SIG-M5 (cell line): Measurements from ENCODE around the gene FHOD3.

Experiments
- DNase-seq: peaks from one replicate; lab custom pipeline; 2025; lab: John Stamatoyannopoulos, UW

Gene FHOD3

DNA sequence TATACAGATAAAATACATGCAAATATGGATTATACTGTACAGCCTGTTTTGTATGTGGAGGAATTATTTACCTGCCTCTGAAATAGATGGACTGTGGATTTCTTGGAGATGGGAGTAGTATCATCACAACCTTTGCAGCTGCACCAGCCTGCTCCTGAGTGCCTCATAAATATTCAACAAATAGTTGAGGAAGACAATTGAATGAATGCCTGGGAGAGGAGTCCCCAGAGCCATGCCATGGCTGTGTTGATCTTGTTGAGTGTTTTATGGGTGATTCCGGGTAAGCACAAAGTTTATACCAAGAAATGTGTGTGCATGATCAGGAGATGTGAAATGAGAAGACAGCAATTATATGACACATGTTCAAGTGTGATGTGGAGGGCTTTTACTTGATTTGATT, 225.0 kb downstream of the FHOD3 start:
- DNase-seq = no peak

GRCh38 chr18:36525913-36526312, 228.4 kb downstream of the FHOD3 start:
- no peak for DNase-seq

DNA sequence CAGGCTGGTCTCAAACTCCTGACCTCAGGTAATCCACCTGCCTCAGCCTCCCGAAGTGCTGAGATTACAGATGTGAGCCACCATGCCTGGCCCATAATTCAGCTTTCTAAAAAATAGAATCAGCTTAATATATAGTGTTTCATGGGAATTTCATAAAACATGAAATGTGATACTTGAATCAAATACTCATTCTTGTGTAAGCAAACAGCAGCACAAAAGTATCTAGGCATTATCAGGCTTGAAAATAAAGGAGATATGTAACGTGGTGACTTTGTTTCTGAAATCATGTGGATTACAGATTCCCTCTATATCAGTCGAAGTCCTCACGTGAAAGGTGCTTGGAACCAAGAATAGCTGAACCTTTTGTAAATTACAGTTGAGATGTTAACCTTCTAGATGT, 229.1 kb downstream of the FHOD3 start:
- no peak for DNase-seq

GRCh38 chr18:36527051-36527450, 229.5 kb downstream of the FHOD3 start:
- no peak for DNase-seq

- DNase-seq = no peak
These were observed 230.4 kb downstream of the FHOD3 start for GRCh38 chr18:36527740-36528455.

DNA sequence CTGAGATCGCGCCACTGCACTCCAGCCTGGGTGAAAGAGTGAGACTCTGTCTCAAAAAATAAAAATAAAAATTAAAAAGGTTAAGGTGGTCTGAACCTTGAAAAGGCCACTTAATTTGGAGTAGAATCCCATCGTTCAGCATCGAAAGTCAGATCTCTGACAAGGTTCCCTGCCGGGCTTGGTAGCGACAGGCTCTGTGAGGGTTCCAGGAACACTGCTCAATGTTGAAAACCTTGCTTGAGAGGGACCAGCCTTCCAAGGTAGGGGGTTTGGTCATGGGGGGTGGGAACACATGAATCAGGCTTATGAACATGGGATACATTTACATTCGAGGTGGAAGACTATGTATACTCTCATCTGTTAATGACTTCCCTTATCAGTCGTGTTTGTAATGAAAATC, 232.2 kb downstream of the FHOD3 start:
- DNase-seq = no peak

- DNase-seq = no peak
These were observed 233.3 kb downstream of the FHOD3 start for GRCh38 chr18:36530676-36531405.

GRCh38 chr18:36531636-36532035, 234.1 kb downstream of the FHOD3 start:
- no peak for DNase-seq

DNA sequence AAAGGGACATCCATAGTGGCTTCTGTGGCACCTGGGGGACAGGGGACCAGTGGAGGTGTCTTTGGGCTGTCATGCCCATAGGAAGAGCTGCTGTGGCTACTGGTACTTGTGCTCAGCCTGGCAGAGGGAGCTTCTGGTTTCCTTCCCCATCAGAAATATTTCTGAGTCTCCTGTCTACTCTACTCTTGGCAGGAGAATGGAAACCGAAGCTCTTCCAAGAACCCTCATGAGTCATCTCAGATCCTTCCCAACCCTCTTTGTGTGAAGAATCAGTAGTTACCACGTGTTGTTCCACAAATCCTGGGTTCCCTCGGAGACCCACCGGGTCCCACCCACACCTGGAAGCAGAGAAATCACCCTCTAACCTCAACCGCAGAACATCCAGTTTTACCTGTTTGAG, 234.9 kb downstream of the FHOD3 start:
- no peak for DNase-seq

DNA sequence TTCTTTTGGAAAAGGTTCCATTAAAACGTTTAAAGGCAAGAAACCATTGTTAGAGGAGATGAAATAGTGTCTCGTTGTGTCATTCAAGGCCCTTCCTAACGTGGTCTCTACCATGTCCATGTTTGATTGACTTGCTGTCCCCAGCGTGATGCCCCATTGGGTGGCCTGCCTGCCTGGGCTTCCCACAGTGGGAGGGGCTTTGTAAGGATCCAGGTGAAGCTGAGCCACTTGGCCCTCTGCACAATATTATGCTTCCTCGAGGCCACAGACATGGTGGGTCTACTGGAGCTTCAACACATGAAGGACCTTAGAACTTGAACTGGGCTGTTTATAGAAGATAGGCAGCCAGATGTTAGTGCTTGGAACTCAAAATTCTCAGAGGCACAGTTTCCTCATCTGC, 235.3 kb downstream of the FHOD3 start:
- DNase-seq = no peak

DNA sequence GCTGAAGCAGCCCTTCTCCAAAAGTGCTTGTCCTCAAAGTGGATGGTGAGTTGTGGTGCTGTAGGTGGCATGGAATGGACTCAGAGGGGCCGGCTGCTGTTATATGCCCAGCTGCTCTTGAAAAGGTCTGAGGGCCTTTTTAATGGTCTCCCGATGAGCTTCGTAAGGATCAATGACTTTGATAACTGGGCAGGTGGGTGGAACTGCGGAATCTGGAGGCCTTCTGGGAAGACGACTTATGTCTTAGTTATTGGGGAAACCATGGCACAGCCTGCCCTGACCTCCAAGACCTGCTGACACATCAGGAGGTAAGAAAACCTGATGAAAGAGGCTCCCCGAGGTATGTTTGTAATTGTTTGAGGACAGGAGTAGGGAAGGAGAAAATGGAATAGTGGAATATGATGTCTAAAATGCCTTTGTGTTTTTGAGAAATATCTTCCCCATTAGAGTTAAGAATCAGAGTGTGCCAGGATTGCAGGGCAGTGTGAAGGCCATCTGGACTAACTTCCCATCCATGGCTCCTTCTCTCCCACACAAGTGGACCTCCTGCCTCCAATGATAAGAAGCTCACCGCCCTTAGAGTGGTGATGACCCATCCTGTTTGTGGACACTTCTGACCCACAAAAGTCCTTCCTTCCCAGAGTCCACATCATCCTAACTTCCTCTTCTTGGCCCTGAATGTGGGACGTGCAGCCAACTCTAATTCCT, 236.1 kb downstream of the FHOD3 start:
- DNase-seq = no peak

- no peak for DNase-seq
These were observed 236.7 kb downstream of the FHOD3 start for GRCh38 chr18:36534154-36534688.

- no peak for DNase-seq
These were observed 237.9 kb downstream of the FHOD3 start for GRCh38 chr18:36535202-36535935.

DNA sequence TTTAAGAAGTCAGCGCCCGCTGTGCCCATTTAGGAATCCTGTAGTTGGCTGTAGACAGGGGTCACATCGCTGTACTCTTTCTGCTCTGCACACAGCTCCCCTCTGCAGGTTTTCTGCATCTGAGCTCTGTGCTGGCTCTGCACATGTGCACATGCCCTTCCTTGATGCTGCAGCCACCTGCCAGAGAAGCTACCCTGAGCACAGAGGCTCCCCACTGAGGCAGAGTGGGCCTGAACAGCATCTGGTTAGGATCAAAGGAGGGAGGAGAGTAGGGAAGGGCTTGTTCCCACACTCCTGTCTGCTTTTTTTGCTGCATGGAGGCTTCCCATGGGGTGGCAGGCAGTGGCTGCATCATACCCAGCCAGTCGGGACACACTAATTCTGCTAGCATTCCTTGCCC, 238.9 kb downstream of the FHOD3 start:
- DNase-seq = no peak

DNA sequence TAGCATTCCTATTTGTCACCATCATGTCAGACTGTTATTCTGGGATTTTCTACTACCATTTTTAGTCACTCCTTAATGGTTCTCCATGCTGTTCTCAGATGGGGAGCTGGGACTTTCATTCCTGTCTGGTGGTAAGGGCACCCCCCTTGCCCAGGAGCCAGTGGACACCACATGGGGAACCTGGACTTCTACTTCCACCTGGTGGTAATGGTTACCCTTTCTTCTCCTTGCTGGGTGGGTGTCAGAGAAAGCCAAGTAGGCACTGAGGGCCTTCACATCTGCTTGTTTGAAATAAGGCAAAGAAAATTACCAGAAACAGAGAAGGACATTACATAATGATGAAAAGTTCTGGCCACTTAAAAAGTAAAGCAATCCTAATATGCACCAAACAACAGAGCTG, 239.8 kb downstream of the FHOD3 start:
- DNase-seq = no peak

GRCh38 chr18:36539674-36540231, 242.2 kb downstream of the FHOD3 start:
- no peak for DNase-seq

DNA sequence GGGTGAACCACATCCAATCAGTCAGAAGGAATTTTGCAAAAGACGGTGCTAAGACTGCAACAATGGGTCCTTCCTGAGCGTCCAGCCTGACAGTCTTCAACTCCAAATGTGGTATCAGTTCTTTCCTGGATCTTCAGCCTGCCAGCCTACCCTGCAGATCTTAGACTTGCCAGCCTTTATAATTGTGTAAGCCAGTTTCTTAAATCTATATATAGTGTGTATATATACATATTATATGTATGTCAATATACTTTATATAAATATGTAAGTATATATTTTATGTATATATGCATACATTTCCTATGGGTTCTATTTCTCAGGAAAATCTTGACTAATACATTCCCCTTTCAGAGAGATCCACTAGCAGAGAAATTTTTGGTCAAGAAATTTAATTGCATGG, 245.5 kb downstream of the FHOD3 start:
- no peak for DNase-seq

GRCh38 chr18:36543991-36544725, 246.6 kb downstream of the FHOD3 start:
- no peak for DNase-seq

DNA sequence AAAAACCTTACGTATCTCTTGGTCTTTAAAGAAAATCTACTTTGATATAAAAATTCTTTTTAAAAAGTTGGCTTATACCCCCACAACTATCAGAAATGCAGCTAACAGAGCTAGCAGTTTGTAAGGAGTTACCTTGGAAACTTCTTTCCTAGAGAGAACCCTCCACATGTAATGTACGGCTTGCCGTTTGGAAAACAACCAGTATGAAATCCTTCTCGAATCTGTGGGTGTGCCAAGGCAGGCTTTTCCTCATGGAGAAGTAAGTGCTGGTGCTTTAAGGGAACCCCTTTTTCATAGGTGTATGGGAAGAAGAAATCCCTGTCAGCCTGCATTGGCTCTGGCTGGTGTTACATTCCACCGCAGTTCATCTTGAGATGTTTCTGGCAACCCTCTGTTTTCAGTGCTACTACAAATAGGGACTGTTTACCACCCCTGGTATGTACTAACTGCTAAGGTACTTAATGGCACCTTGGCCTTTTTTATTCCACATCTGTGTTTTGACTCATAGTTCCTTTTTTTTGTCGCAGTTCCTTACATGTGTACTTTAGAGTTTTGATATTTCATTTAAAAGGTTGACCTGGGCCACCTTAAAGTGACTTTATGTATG, 248.4 kb downstream of the FHOD3 start:
- DNase-seq = no peak

DNA sequence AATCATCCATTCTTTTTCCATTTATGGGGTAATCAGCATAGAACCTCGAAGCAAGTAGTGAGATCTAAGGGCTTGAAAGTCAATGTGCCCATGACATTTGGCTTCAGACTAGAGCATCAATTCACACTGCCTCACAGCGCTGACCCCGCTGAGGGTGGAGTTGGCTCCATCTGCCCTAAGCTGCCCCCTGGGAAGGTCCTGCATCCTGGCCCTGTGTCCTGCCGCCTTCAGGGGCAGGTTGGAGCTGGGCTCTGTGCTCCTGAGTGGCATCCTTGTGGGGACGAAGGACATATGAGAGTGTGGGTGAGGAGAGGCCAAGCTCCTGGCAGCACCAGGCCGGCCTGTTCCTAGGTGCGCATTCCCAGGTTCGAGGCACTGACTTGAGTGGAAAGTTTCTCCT, 249.4 kb downstream of the FHOD3 start:
- DNase-seq = no peak

DNA sequence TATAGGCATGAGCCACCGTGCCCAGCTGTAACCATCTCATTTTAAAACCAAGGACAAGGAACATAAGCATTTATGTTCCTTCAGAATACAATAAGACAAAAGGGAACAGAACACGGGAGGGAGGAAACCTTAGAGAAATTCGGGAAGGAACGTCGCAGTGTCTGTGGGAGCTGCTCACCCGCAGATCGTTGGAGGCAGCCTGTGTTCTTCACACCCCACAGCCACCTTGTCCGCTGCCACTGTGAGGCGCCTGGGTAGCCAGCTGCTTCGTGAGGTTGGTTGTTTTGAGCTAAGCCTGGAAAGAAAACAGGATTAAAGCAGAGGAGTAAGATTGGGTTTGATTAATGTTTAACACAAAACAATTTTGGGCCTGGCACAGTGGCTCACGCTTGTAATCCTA, 250.0 kb downstream of the FHOD3 start:
- DNase-seq = no peak
